ENCODE results near the gene ABHD16B.

GRCh38 chr20:63844511-63844991 is 16.7 kb upstream of the ABHD16B start:
- TF ChIP-seq CTCF (IDR thresholded peaks at IDR 0.05; ENCODE audit: extremely low read depth in 1 of 2, insufficient read depth in 1 of 2, low read depth in 1 of 2, low read length in 2 of 2) (no peak), POLR2A (IDR thresholded peaks at IDR 0.05; ENCODE audit: low read depth, low read length) (no peak), GATA2 (IDR thresholded peaks at IDR 0.05; ENCODE audit: insufficient read depth, insufficient read length, low read depth, low read length) (no peak), POLR2AphosphoS5 (IDR thresholded peaks at IDR 0.05; ENCODE audit: insufficient read depth, low read depth, low read length) (no peak), EZH2 (IDR thresholded peaks at IDR 0.05; ENCODE audit: borderline replicate concordance, low read depth, low read length, severe bottlenecking) (no peak), MYC (IDR thresholded peaks at IDR 0.05; ENCODE audit: low read depth, low read length) (no peak), JUN (IDR thresholded peaks at IDR 0.05; ENCODE audit: borderline replicate concordance, insufficient read depth, insufficient read length, low read depth) (no peak)

Data from endothelial cell of umbilical vein (primary cell).